NK-92 (cell line): ENCODE data around the gene MRPL30.
"Not testable (repeated sequence)": the region's sequence is repeated elsewhere in the genome, so short reads cannot be mapped to it uniquely, and the experiment has no call there.

Experiments
- DNase-seq: peaks from one replicate; lab custom pipeline; 2025; ENCODE audit not compliant: unreplicated experiment; lab: John Stamatoyannopoulos, UW

Gene MRPL30

DNA sequence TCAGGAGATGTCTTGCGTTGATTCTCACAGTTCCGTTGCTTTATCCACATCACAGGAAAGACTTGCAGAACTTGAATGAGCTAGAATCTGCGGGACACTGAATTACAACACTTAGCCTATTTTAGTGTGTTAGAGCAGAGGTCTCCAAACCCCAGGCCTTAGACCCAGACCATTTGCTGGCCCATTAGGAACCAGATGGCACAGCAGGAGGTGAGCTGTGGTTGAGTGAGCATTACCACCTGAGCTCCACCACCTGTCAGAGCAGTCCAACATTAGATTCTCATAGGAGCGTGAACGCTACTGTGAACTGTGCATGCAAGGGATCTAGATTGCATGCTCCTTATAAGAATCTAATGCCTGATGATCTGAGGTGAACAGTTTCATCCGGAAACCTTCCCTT lies 3.8 kb downstream of the MRPL30 start:
- no peak for DNase-seq

- DNase-seq = no peak
Observed at GRCh38 chr2:99187011-99187410, 6.0 kb downstream of the MRPL30 start.

DNA sequence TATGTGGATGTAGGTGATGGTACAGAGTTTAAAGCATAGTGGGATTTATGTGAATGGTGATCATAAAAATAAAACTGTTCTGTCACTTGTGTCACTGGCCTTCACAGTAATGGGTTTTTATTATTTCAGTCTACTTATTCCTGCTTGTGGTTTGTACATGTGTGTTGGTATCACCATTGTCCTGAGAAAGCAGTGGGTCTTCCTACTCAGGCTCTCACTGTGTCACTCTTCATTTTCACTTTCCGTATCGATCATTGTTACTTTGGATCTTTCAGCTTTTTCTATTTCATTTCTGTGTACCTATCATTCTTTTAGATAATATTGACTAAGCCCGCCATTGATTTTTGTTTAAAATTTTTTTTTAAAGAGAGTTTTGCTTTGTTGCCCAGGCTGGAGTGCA lies 7.4 kb downstream of the MRPL30 start:
- DNase-seq = no peak

- DNase-seq = no peak
Observed at GRCh38 chr2:99190548-99190947, 9.6 kb downstream of the MRPL30 start.

DNA sequence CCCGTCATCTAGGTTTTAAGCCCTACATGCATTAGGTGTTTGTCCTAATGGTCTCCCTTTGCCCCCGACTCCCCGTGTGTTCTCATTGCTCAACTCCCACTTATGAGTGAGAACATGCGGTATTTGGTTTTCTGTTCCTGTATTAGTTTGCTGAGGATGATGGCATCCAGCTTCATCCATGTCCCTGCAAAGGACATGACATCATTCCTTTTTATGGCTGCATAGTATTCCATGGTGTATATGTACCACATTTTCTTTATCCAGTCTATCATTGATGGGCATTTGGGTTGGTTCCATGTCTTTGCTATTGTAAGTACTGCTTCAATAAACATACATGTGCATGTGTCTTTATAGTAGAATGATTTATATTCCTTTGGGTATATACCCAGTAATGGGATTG lies 11.4 kb downstream of the MRPL30 start:
- not testable (repeated sequence) for DNase-seq

- no peak for DNase-seq
Observed at GRCh38 chr2:99198103-99198841, 17.3 kb downstream of the MRPL30 start.

DNA sequence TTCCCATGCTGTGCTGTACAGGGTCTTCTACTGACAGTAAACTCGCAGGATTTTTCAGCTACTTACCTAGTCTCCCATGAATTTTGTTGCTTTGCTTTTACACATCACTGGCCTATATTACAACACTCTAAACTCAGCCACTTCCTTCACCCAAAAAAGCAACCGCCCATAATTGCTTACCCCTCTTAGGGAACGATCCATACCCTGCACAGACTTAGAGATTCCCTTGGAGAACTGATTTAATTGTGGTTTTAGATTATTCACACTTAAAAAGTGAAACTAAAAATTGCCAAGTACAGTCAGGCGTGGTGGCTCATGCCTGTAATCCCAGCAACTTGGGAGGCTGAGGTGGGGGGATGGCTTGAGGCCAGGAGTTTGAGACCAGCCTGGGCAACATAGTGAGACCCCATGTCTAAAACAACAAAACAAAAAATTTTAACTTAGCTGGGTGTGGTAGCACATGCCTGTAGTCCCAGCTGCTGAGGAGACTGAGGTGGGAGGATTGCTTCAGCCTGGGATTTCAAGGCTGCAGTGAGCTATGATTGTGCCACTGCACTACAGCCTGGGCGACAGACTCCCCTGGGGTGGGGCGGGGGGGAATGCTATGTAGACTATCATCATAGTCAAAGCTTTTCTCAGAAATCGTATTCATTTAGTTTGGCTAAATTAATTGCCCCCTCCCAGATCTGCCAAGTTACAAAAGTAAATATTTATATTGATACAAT lies 19.3 kb downstream of the MRPL30 start:
- DNase-seq = no peak

DNA sequence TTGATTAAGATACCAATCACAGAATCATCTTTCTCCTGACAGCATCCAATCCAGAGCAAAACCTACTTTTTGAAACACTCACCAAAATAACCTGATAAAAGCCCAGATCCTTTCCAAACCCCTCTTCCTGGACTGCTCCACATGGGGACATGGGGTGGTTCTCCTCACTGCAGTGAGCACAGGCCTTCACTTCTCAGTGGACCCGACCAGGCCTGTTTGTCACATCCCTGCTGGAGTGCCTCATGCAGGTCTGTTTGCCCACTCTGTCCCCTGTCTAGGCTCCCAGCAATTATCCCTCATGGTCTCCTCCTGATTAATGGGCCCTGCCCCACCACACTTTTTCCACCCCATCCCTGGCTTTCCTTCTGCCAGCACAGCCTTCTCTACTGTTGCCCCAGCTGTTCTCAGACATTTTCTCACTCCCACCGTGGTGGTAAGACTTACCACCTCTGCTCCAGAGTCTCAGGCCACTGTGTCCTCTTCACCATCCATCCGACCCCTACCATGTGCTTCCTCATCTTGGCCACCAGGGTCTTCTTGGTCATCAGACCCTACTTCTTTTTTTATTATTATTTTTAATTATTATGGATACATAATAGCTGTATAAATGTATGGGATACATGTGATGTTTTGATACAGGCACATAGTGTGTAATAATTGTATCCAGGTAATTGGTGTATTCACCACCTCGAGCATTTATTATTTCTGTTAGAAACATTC lies 21.1 kb downstream of the MRPL30 start:
- DNase-seq = no peak

GRCh38 chr2:99205491-99205890 lies 24.5 kb downstream of the MRPL30 start:
- no peak for DNase-seq

DNA sequence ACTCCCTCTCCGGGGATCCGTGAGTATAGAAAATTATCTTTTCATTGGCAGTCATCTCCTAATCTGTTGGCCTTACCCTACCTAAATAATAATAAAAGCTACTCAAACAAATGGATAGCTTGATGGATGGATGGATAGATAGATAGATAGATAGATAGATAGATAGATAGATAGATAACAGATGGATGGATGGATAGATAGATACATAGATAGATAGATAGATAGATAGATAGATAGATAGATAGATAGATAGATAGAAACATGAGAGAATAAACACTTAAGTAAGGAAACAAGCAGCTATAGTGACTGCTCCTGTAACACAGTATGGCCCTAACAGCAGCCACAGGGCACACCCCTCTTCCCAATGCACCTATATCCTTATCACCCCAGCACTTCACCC lies 35.1 kb downstream of the MRPL30 start:
- DNase-seq = no peak

GRCh38 chr2:99217929-99218501 lies 37.0 kb downstream of the MRPL30 start:
- no peak for DNase-seq

GRCh38 chr2:99233177-99233576 lies 52.2 kb downstream of the MRPL30 start:
- not testable (repeated sequence) for DNase-seq

DNA sequence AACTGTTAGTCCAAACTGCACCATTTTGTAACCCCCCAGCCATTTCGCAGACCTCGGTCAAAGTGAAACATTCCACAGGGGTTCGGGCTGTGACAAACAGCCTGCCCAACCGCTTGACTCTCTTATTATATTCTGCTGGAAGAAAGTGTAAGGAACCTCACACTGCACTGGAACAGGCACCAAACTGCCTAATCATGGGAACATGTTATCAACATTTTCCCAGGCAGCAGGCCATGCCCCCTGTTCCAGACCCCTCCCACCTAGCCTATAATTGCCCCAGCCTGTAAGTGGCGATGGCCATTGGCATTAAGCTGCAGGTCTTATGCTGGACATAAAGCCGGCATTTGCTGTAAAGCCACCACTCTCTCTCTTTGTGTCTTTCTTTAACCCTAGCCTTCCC lies 57.6 kb downstream of the MRPL30 start:
- DNase-seq = no peak

GRCh38 chr2:99240431-99240830 lies 59.4 kb downstream of the MRPL30 start:
- DNase-seq = no peak

GRCh38 chr2:99242151-99242550 lies 61.2 kb downstream of the MRPL30 start:
- DNase-seq = no peak
